Measurements from ENCODE around the gene TIGD4.

- TF ChIP-seq POLR2A (IDR thresholded peaks at IDR 0.05; ENCODE audit: low read length) (no peak), GATA1 (IDR thresholded peaks at IDR 0.05; ENCODE audit: low read depth, low read length) (no peak)
Measured at GRCh38 chr4:152805818-152806217, 26.3 kb upstream of the TIGD4 start.

Measured in erythroblast (primary cell).